LNCAP (cell line): ENCODE data around the gene TGFB1.

ENCODE experiments used
- CTCF ChIP-seq: fragments of 450-650 bp; IDR thresholded peaks from 2 replicates; pipeline ENCODE4 v1.5.1; 2017; ENCODE audit warnings: mild to moderate bottlenecking

TGFB1 gene

GRCh38 chr19:41332000-41332399 is 21.7 kb downstream of the TGFB1 start:
- TF ChIP-seq CTCF: no peak

DNA sequence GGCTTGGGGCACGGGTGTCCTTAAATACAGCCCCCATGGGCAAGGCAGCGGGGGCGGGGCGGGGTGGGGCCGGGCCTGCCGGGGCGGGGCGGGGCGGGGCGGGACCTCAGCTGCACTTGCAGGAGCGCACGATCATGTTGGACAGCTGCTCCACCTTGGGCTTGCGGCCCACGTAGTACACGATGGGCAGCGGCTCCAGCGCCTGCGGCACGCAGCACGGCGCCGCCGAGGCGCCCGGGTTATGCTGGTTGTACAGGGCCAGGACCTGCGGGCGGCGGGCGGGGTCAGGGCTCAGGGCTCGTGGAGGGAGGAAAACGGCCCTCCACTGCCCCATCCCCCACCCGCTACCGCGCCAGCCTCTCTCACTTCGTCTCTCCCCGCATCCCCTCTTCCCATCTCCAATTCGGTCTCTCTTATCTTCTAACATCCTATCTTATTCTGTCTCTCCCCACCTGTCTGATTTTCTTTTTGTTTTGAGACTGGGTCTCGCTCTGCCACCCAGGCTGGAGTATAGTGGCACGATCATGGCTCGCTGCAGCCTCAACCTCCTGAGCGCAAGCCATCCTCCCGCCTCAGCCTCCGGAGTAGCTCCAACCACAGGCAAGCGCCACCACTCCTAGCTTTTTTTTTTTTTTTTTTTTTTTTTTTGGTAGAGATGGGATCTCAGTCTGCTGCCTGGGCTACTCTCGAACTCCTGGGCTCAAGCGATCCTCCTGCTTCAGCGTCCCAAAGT is 22.6 kb downstream of the TGFB1 start:
- TF ChIP-seq CTCF: no peak

DNA sequence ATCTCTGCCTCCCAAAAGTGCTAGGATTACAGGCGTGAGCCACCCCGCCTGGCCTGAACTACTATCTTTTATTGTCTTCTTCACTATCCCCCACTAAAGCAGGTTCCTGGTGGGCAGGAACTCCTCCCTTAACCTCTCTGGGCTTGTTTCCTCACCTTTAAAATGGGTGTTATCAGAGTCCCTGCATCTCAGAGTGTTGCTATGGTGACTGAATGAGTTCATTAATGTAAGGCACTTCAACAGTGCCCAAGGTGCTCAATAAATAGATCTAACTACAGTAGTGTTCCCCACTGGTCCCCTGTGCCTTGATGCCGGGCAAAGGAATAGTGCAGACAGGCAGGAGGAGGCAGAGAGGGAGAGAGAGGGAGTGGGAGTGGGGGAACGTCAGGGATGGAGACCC is 23.2 kb downstream of the TGFB1 start:
- TF ChIP-seq CTCF: no peak

- TF ChIP-seq CTCF: no peak
Observed at GRCh38 chr19:41328842-41329225, 24.9 kb downstream of the TGFB1 start.

DNA sequence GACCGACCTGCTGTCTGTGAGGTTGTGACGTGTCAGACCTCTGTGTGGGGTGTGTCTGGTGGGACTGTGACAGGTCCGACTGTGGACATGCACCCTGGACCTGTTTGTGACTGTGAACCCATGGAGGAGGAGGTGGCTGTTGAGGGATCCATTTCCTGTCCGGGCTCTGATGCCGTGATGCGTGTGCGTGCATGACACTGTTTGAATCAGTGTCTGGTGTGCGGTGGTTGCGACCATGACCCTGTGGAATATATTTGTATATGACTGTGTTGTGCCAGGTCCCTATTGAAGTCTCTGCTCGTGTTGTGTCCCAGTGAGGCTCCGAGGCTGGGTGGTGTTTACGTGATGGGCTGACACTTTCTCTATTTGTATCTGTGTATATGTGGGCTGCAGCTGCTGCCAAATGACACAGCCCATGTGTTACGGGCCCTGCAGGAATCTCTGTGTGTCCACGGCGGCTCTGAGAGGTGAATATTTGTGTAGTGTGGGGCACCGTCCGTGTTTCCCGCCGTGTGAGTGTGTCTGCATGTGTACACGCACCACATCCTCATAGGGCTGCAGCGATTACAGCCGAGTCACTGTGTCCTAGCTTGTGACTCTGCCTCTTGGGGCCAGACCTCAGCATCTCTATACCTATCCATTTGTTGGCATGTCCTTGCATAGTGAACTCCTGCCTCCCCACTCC is 25.4 kb downstream of the TGFB1 start:
- no peak for TF ChIP-seq CTCF

DNA sequence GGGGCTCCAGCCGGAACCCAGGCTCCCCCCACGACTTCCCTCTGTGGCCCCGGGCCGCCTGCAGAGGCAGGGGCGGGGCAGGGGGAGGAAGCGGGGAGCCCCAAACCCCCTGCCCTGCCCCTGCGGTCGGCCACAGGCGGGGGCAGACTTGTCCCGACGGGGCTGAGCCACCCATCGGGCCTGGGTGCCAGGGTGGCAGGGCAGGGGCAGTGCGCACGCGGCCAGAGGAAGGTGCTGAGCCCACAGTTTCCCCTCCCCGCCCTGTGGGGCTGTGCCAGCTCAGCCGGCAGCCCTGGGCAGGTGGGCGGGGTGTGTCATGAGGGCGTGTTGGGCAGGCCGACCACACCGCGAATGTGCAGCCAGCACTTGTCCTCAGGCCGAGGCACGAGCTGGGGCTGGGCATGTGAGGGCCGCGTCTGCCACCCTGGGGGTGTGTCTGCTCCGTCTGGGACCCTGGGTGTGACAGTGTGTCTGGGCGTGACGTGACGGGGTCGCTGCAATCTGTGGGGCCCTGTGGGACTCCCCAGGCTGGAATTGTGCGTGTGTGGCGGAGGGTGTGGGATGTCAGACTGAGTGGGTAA is 26.1 kb downstream of the TGFB1 start:
- no peak for TF ChIP-seq CTCF

DNA sequence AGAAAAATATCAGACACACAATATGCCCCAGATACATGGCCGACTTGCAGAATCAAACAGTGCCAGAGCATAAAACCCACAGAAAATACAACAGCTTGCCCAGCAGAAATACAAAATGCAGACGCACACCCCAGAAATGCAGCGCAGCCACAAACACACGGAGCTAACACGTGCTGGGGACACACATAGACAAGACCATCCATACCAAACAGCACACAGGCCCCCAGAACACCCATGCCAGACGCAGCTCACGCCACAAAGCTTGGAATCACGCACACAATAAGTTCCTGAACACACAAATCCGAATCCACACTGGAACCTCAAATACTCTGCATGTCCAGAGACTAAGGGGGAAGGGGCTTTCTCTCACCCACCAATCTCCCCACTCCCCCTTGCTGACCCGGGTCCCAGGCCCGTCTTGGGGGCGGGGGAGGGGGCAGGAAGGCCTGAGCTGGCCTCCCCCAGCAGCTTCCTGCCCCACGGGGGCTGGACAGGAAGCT is 26.6 kb downstream of the TGFB1 start:
- TF ChIP-seq CTCF: no peak
